Body of pancreas (tissue), 4 donors: ENCODE results near the gene PLEKHG5. TPM values are rescaled to one million over a fixed set of nuclear protein-coding genes. Genes with fewer than 3 reads are reported as not detected.
A peak's percentile ranks its signal among the peaks of the same experiment; 100 is the strongest.
"Not testable (repeated sequence)": the region's sequence is repeated elsewhere in the genome, so short reads cannot be mapped to it uniquely, and the experiment has no call there.

Experiments
- ATAC-seq: fragments of 150-250 bp; one replicate; pipeline ENCODE4 v1.9.1; 2016
- DNase-seq, 4 donors: peaks; one replicate each; pipeline ENCODE4 v3.0.0-alpha.2; 2019
- H3K27ac ChIP-seq, 4 donors: fragments of 200-600 bp; sonication (generic); 1 replicate in 3 of 4; 2 replicates in 1 of 4; pipeline versions ENCODE4 v1.5.1 to v1.6.1; 2016 to 2019; ENCODE audit warnings: mild to moderate bottlenecking in 1 of 4, mixed read lengths in 1 of 4, moderate library complexity in 1 of 4
- H3K27me3 ChIP-seq, 2 donors: fragments of 200-600 bp; sonication (generic); one replicate each; pipeline ENCODE4 v1.6.0; 2016; ENCODE audit warnings: mild to moderate bottlenecking in 1 of 2
- H3K36me3 ChIP-seq, 2 donors: fragments of 200-600 bp; sonication (generic); replicated peaks in 1 of 2; 2 replicates each; pipeline ENCODE4 v1.5.1; 2016; ENCODE audit warnings: low read depth in 2 of 2; ENCODE audit not compliant: insufficient read depth in 1 of 2
- H3K4me1 ChIP-seq: fragments of 200-600 bp; sonication (generic); one replicate; pipeline ENCODE4 v1.6.0; 2016
- H3K4me3 ChIP-seq, 2 donors: fragments of 200-600 bp; sonication (generic); 1 replicate in 1 of 2; 2 replicates in 1 of 2; pipeline ENCODE4 v1.5.1; 2016 to 2019
- H3K9me3 ChIP-seq, 3 donors: fragments of 200-600 bp; sonication (generic); 1 replicate in 2 of 3; 2 replicates in 1 of 3; pipeline ENCODE4 v1.5.1; 2016
- CTCF ChIP-seq, 7 experiments: fragments of 450-650 bp in 4 of 7; fragments of 200-600 bp in 3 of 7; sonication (generic) in 3 of 7; IDR thresholded peaks; one replicate each; pipeline ENCODE4 v1.5.1; 2016 to 2019; ENCODE audit warnings: antibody characterized with exemption in 7 of 7
- POLR2A ChIP-seq, 3 donors: fragments of 450-650 bp; IDR thresholded peaks; one replicate each; pipeline ENCODE4 v1.6.1; 2016; ENCODE audit warnings: antibody characterized with exemption in 3 of 3, mild to moderate bottlenecking in 2 of 3
- WGBS, 2 donors: methylation state at CpG; one replicate each; pipeline ENCODE4 v1.1.5; 2017; 5-methylcytosine and 5-hydroxymethylcytosine counted together
- intact Hi-C: fragments of 100-400 bp; cut with DNase I; formaldehyde crosslinking; loops from one replicate; pipeline ENCODE4 v1.15.1; 2023
- total RNA-seq, 2 donors: library from RNA; depleted of rRNA; stranded (reverse); fragments of >200 nt; gene quantifications; one replicate each; pipeline ENCODE4 v1.1.0, GENCODE V29; 2016

Gene PLEKHG5
- total RNA-seq, 2 donors from 2014 or later, result 5.2 to 8.6 TPM

- ATAC-seq (no peak), DNase-seq (no peak)
- Histone ChIP-seq H3K9me3 (no peaks in the 10 kb centered on the region), H3K4me3 (no peak overlapping the region), H3K36me3 (no peaks in the 10 kb centered on the region), H3K4me1 (peaks cover 28% of the 10 kb centered on the region), H3K27me3 (no peaks in the 10 kb centered on the region), H3K27ac (no peak overlapping the region)
- 78 to 85% methylated on average over 11 to 13 of the region's 14 CpGs for WGBS, 2 donors
- TF ChIP-seq CTCF (IDR thresholded peaks at IDR 0.05) (no peak), POLR2A (IDR thresholded peaks at IDR 0.05) (no peak)
- intact Hi-C loops, result no loop called here
Measured at GRCh38 chr1:6495540-6496364, 4.3 kb upstream of the PLEKHG5 start.

- Histone ChIP-seq H3K4me3 (no peak overlapping the region), H3K9me3 (no peaks in the 10 kb centered on the region), H3K36me3 (no peaks in the 10 kb centered on the region), H3K4me1 (peaks cover 32% of the 10 kb centered on the region), H3K27ac (no peak overlapping the region), H3K27me3 (no peaks in the 10 kb centered on the region)
- ATAC-seq, result no peak
- 45 to 46% methylated on average over 7 to 12 of the region's 13 CpGs for whole genome bisulfite sequencing, 2 donors
- no peak for TF ChIP-seq CTCF (IDR thresholded peaks at IDR 0.05)
- TF ChIP-seq POLR2A (IDR thresholded peaks at IDR 0.05), result no peak
- intact Hi-C loops, result no loop called here
- no peak for DNase-seq
Measured at GRCh38 chr1:6495041-6495441, 3.6 kb upstream of the PLEKHG5 start.

- H3K9me3 ChIP-seq, result no peaks in the 10 kb centered on the region
- peaks cover 36% of the 10 kb centered on the region for H3K4me1 ChIP-seq
- no peak for DNase-seq
- H3K4me3 ChIP-seq, result no peak overlapping the region
- no peaks in the 10 kb centered on the region for H3K27me3 ChIP-seq
- H3K36me3 ChIP-seq, result no peaks in the 10 kb centered on the region
- intact Hi-C loops, result no loop called here
- no peak for TF ChIP-seq POLR2A (IDR thresholded peaks at IDR 0.05)
- no peak for TF ChIP-seq CTCF (IDR thresholded peaks at IDR 0.05)
- ATAC-seq, result no peak
- no peak overlapping the region for H3K27ac ChIP-seq
- WGBS, 2 donors, result 68% methylated on average over 4 of the region's 4 CpGs
Measured at GRCh38 chr1:6494627-6495026, 3.2 kb upstream of the PLEKHG5 start.

GRCh38 chr1:6493834-6494223 lies 2.4 kb upstream of the PLEKHG5 start:
- DNase-seq, H3K27ac ChIP-seq, H3K4me3 ChIP-seq, H3K27me3 ChIP-seq, H3K9me3 ChIP-seq, ATAC-seq, H3K36me3 ChIP-seq, intact Hi-C loops: not testable (repeated sequence)
- peaks cover 37% of the 10 kb centered on the region for H3K4me1 ChIP-seq
- 87 to 90% methylated on average over 4 of the region's 4 CpGs for WGBS, 2 donors

GRCh38 chr1:6491966-6492365 lies 499 bp upstream of the PLEKHG5 start:
- 63 to 73% methylated on average over 6 to 10 of the region's 10 CpGs for WGBS, 2 donors
- no peak for ATAC-seq
- Histone ChIP-seq H3K4me1 (peaks cover 33% of the 10 kb centered on the region), H3K4me3 (no peak overlapping the region), H3K9me3 (no peaks in the 10 kb centered on the region), H3K36me3 (no peaks in the 10 kb centered on the region), H3K27me3 (no peaks in the 10 kb centered on the region), H3K27ac (peak overlapping the region in 2 of 4 donors; percentile 3 to 35)
- no peak for TF ChIP-seq CTCF (IDR thresholded peaks at IDR 0.05)
- TF ChIP-seq POLR2A (IDR thresholded peaks at IDR 0.05), result no peak
- DNase-seq, result no peak
- intact Hi-C loops, result no loop called here
